ENCODE data around the gene WDR54. TPM values are rescaled to one million over a fixed set of nuclear protein-coding genes. Genes with fewer than 3 reads are reported as not detected.
A peak's percentile ranks its signal among the peaks of the same experiment; 100 is the strongest.
"Not testable (repeated sequence)": the region's sequence is repeated elsewhere in the genome, so short reads cannot be mapped to it uniquely, and the experiment has no call there.

Gene WDR54
- total RNA-seq, 2 donors from 2014 or later = 67.6 to 67.9 TPM

DNA sequence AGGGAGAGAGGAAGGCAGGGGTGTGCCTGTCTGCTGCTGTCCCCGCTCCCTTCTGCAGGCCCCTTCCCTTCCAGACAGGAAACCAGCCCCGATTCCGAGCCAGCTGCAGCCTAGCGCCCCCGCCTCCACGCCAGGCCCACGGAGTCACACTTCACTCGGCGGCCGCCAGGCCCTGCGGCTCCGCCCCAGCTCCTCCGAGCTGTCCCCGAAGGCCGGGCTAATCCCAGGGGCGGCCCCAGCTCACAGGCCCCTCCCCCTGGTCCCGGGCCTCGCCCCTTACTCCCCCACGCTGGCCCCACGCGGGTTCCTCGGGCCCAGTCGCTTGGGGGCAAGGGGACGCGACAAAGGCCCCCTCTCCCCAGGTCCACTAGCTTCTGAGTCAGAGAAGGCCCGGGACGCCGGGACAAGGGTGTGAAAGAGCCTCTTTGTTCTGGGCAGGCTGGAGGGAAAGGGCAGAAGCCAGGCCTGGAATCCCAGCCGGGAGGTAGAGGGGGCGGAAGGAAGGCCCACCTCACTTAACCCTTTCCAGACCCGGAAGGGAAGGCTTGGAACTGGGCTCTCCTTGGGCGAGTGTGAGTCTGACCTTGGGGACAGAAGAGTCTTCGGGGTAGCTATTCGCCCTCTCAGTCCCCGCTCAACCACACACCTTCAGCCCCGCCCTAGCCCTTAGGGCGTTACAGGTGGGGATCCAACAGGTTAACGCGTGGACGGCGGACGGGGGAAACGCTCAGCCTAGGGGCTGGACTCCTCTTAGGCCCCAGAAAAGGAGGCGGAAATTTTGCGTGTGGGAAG, 19.0 kb downstream of the WDR54 start:
- no peaks in the 10 kb centered on the region for H3K9me3 Mint-ChIP-seq
- DNase-seq (peak; percentile 56 to 70), ATAC-seq (replicated peaks in 1 of 2) (peak; percentile 86 to 87)
- no peak overlapping the region for H3K27ac Mint-ChIP-seq
- peaks cover 10% of the 10 kb centered on the region for H3K4me1 Mint-ChIP-seq (ENCODE audit: low read depth)
- H3K4me3 Mint-ChIP-seq = peak overlapping the region; percentile 65 to 78
- H3K36me3 Mint-ChIP-seq (ENCODE audit: insufficient read depth in 2 of 2) = no peaks in the 10 kb centered on the region
- H3K27me3 Mint-ChIP-seq (ENCODE audit: low read depth) = peaks cover 47% of the 10 kb centered on the region

DNA sequence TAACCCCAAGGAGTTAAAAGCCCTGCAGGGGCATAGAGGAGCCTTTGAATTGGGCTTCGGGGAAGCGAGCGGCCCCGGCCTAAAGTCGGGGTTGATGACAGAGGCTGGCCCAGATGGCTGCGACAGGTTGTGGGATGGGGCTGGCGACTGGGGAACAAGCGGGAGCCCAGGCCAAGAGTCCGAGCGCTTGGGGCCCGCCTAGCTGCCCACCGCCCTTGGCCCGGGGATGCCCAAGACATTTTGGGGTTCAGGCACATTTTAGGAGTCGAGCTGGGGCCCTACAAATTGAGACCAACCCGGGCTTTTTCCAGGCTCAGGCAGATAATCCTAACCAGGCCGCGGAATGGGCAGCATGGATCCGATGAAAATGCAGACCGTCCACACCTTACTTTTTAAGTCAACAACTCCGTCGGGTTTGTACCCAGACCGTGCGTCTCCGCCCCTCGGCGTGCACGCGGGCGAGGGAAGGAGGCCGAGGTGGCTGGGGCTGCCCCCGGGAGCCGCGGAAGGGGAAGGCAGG, 19.7 kb downstream of the WDR54 start:
- H3K27me3 Mint-ChIP-seq (ENCODE audit: low read depth) = peaks cover 47% of the 10 kb centered on the region
- ATAC-seq (replicated peaks in 1 of 2) (no peak), DNase-seq (no peak)
- no peak overlapping the region for H3K27ac Mint-ChIP-seq
- H3K4me3 Mint-ChIP-seq = peak overlapping the region; percentile 65 to 78
- no peaks in the 10 kb centered on the region for H3K36me3 Mint-ChIP-seq (ENCODE audit: insufficient read depth in 2 of 2)
- peaks cover 10% of the 10 kb centered on the region for H3K4me1 Mint-ChIP-seq (ENCODE audit: low read depth)
- no peaks in the 10 kb centered on the region for H3K9me3 Mint-ChIP-seq

DNA sequence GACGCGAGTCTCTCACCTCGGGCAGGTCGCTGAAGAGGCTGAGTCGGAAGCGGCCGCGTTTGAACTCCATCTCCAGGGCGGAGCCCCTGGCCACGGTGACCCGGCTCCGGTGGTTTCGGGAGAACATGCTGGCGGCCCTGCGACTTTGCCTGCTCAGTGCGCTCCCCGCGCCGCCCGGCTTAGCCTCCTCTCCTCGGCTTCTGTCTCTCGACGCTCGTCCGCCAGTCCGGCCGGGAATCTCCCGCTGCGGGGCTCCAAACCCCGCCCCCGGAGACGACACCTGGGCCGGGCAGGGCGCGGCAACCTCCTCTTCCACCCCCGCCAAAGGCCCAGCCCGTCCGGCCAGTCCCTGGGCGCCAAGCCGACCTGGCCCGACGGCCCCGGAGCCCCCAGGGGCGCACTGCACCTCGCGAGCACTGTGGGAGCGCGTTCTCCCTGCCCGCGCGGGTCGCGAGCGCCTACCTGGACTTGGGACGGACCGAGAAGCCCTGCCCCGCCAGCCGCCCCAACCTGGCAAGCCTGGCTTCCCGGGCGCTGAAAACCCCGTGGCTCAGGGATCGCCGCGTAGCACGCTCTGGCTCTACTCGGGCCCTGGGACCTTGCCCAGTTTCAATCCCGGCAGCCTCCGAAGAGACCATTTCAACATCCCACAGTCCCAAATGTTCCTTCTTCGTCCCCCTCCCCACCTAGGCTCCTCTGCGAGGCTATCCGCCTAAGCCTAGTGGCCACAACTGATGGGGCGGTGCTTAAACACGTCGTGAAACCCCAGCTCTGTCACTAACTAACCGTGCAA, 20.4 kb downstream of the WDR54 start, which contains the start of gene RTKN:
Gene RTKN, minus strand, starts transcription at position 248 of the 793 bp plus-strand sequence. Its CDS starts 121 bp downstream, at position 127.
- H3K27me3 Mint-ChIP-seq (ENCODE audit: low read depth) = peaks cover 47% of the 10 kb centered on the region
- no peaks in the 10 kb centered on the region for H3K9me3 Mint-ChIP-seq
- H3K36me3 Mint-ChIP-seq (ENCODE audit: insufficient read depth in 2 of 2) = no peaks in the 10 kb centered on the region
- H3K4me1 Mint-ChIP-seq (ENCODE audit: low read depth) = peaks cover 10% of the 10 kb centered on the region
- peak within 1 kb of the TSS; percentile 78 to 83 for H3K4me3 Mint-ChIP-seq
- DNase-seq (peak; percentile 49 to 60), ATAC-seq (replicated peaks in 1 of 2) (peak; percentile 63 to 69)
- H3K27ac Mint-ChIP-seq = peak within 1 kb of the TSS; percentile 40

DNA sequence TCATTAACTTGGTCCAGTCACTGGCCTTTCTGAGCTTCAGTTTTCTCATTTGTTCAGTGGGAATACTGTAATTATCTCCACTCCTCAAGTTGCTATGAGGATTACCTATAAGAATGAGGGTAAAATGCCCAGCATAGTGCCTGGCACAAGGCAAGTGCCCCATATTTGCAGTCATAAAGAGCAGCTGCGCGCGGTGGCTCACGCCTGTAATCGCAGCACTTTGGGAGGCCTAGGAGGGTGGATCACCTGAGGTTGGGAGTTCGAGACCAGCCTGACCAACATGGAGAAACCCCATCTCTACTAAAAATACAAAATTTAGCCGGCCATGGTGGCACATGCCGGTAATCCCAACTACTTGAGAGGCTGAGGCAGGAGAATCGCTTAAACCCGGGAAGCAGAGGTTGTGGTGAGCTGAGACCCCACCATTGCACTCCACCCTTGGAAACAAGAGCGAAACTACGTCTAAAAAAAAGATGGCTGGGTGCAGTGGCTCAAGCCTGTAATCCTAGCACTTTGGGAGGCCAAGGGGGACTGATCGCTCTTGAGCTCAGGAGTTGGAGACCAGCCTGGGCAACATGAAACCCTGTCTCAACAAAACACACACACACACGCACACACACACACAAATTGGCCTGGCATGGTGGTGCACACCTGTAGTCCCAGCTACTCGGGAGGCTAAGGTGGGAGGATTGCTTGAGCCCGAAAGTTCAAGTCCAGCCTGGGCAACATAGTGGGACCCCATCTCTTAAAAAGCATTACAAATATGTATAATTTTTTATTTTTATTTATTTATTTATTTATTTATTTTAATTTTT, 21.2 kb downstream of the WDR54 start:
- ATAC-seq (replicated peaks in 1 of 2); DNase-seq; H3K36me3 Mint-ChIP-seq (ENCODE audit: insufficient read depth in 2 of 2); H3K27ac Mint-ChIP-seq; H3K9me3 Mint-ChIP-seq: not testable (repeated sequence)
- H3K27me3 Mint-ChIP-seq (ENCODE audit: low read depth) = peaks cover 47% of the 10 kb centered on the region
- H3K4me3 Mint-ChIP-seq = peak overlapping the region; percentile 78 to 83
- peaks cover 10% of the 10 kb centered on the region for H3K4me1 Mint-ChIP-seq (ENCODE audit: low read depth)

- Mint-ChIP-seq H3K27ac (no peak overlapping the region), H3K4me3 (no peak overlapping the region), H3K4me1 (ENCODE audit: low read depth) (peaks cover 5% of the 10 kb centered on the region), H3K9me3 (no peaks in the 10 kb centered on the region), H3K36me3 (ENCODE audit: insufficient read depth in 2 of 2) (no peaks in the 10 kb centered on the region), H3K27me3 (ENCODE audit: low read depth) (peaks cover 28% of the 10 kb centered on the region)
- DNase-seq (no peak), ATAC-seq (replicated peaks in 1 of 2) (no peak)
These were observed 23.2 kb downstream of the WDR54 start for GRCh38 chr2:74444498-74445318.

GRCh38 chr2:74447230-74447999, 25.9 kb downstream of the WDR54 start:
- H3K4me1 Mint-ChIP-seq (ENCODE audit: low read depth) = peaks cover 3% of the 10 kb centered on the region
- H3K27ac Mint-ChIP-seq = no peak overlapping the region
- H3K36me3 Mint-ChIP-seq (ENCODE audit: insufficient read depth in 2 of 2) = no peaks in the 10 kb centered on the region
- H3K27me3 Mint-ChIP-seq (ENCODE audit: low read depth) = peaks cover 13% of the 10 kb centered on the region
- ATAC-seq (replicated peaks in 1 of 2) = no peak
- no peaks in the 10 kb centered on the region for H3K9me3 Mint-ChIP-seq
- H3K4me3 Mint-ChIP-seq = no peak overlapping the region
- DNase-seq = no peak

DNA sequence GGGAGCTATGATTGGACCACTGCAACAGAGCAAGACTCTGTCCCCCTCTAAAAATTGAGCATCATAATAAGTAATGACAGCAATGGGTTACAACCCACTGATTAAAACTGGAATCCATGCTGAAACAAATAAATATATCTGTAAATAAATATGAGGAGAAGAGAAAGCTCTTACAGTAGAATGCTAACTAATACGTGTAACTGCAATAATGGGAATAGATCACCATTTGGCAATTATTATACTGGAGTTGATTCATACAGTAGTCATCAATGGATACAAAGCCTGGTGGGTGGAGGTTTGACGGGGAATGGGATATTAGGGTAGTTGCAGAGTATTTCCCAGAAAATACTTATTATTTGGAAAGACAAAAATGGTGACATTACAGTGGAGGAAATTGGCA, 27.2 kb downstream of the WDR54 start:
- no peak overlapping the region for H3K4me3 Mint-ChIP-seq
- peaks cover 5% of the 10 kb centered on the region for H3K4me1 Mint-ChIP-seq (ENCODE audit: low read depth)
- DNase-seq (no peak), ATAC-seq (replicated peaks in 1 of 2) (no peak)
- peaks cover 10% of the 10 kb centered on the region for H3K27me3 Mint-ChIP-seq (ENCODE audit: low read depth)
- H3K36me3 Mint-ChIP-seq (ENCODE audit: insufficient read depth in 2 of 2) = no peaks in the 10 kb centered on the region
- H3K27ac Mint-ChIP-seq = no peak overlapping the region
- no peaks in the 10 kb centered on the region for H3K9me3 Mint-ChIP-seq

DNA sequence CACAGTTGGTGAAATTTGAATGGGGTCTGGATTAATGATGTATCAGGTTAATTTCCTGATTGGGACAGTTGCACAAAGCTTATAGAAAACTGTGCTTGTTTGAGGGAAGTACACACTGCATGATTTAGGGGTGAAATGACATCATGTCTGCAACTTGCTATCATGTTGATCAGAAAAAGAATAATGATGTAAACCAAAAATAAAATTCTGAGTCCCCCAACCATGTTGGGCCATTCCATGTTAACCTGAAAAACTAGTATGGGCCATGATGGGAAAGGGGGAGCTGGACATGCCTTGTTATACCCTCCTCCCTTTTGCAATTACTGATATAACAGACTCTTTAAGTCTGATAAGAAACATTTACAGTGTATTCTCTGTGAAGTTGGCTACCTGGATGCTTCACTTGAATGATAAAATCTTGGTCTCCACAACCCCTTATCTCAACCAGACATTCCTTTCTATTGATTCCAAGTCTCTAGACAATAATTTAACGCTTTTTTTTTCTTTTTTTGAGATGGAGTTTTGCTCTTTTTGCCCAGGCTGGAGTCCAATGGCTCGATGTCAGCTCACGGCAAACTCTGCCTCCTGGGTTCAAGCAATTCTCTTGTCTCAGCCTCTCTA, 29.1 kb downstream of the WDR54 start:
- H3K27ac Mint-ChIP-seq = no peak overlapping the region
- H3K27me3 Mint-ChIP-seq (ENCODE audit: low read depth) = no peaks in the 10 kb centered on the region
- peaks cover 0 to 3% of the 10 kb centered on the region in 2 donors for H3K36me3 Mint-ChIP-seq (ENCODE audit: insufficient read depth in 2 of 2)
- peaks cover 19% of the 10 kb centered on the region for H3K4me1 Mint-ChIP-seq (ENCODE audit: low read depth)
- DNase-seq = no peak
- no peaks in the 10 kb centered on the region for H3K9me3 Mint-ChIP-seq
- no peak for ATAC-seq (replicated peaks in 1 of 2)
- H3K4me3 Mint-ChIP-seq = no peak overlapping the region

- H3K27me3 Mint-ChIP-seq (ENCODE audit: low read depth) = no peaks in the 10 kb centered on the region
- peak within 1 kb of the TSS; percentile 93 for H3K27ac Mint-ChIP-seq
- DNase-seq = peak; percentile 97 to 98
- H3K4me3 Mint-ChIP-seq = peak within 1 kb of the TSS; percentile 95 to 96
- peaks cover 5 to 10% of the 10 kb centered on the region in 2 donors for H3K36me3 Mint-ChIP-seq (ENCODE audit: insufficient read depth in 2 of 2)
- H3K9me3 Mint-ChIP-seq = no peaks in the 10 kb centered on the region
- peaks cover 43% of the 10 kb centered on the region for H3K4me1 Mint-ChIP-seq (ENCODE audit: low read depth)
- peak; percentile 57 to 59 for ATAC-seq (replicated peaks in 1 of 2)
These were observed 33.4 kb downstream of the WDR54 start, which contains the start of gene INO80B for GRCh38 chr2:74454654-74455511. Gene INO80B (plus strand): TSS chr2:74455087. CDS start chr2:74455117, 30 bp downstream.

GRCh38 chr2:74457129-74457548, 35.6 kb downstream of the WDR54 start:
- ATAC-seq (replicated peaks in 1 of 2) (no peak), DNase-seq (no peak)
- H3K4me3 Mint-ChIP-seq = peak overlapping the region; percentile 95 to 96
- H3K27me3 Mint-ChIP-seq (ENCODE audit: low read depth) = no peaks in the 10 kb centered on the region
- H3K27ac Mint-ChIP-seq = peak overlapping the region; percentile 93
- H3K36me3 Mint-ChIP-seq (ENCODE audit: insufficient read depth in 2 of 2) = peaks cover 5 to 14% of the 10 kb centered on the region in 2 donors
- H3K9me3 Mint-ChIP-seq = no peaks in the 10 kb centered on the region
- peaks cover 51% of the 10 kb centered on the region for H3K4me1 Mint-ChIP-seq (ENCODE audit: low read depth)
